C4-2B (cell line): ENCODE measurements around the gene ANKRD40CL.

Experiments
- ZFX ChIP-seq: fragments of 450-650 bp; IDR thresholded peaks from 2 replicates; pipeline ENCODE4 v1.6.1; 2017
- TF ChIP-seq, protein P1 (sequence below): fragments of 450-650 bp; conservative IDR thresholded peaks from 2 replicates; pipeline ENCODE4 v1.5.1; 2017; ENCODE audit warnings: mild to moderate bottlenecking

DNA sequence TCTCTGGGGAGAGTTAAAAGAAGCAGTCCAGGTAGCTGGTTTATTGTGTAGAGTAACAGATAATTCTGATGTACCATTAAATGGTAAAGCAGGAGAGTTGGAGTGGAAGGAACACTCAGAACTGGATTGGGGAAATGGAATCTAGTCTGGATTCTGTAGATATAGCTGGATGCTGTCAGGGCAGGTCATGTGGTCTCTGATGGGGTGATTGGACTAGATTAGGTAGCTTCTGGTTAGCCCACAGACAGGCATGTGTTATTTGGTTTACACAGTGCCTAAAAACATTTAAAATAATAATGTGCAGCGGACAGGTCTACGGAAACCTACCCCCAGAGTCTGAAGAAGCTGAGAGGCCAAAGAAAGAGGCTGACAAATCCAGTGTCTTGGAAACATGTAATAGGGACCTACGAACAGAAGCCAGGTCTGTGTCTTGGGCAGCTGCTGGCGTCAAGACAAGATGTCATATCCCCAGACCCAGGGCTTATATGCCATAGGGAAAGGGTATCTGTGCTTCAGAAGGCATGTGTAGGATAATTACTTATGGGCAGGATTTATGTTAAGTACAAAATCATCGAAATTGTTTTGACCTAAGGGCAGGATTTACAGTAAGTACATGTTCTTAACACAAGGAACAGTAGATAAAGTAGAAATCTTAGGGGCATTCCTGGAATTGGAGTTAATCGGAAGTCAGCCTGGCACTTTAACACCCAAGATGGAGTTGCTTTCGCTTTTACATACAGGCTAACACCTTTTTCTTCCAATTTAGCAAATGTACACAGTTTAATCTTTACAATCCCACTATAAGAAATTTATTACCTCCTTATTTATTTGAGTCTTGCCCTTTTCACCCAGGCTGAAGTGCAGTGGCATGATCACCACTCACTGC, 35.5 kb downstream of the ANKRD40CL start:
- TF ChIP-seq, protein P1, sequence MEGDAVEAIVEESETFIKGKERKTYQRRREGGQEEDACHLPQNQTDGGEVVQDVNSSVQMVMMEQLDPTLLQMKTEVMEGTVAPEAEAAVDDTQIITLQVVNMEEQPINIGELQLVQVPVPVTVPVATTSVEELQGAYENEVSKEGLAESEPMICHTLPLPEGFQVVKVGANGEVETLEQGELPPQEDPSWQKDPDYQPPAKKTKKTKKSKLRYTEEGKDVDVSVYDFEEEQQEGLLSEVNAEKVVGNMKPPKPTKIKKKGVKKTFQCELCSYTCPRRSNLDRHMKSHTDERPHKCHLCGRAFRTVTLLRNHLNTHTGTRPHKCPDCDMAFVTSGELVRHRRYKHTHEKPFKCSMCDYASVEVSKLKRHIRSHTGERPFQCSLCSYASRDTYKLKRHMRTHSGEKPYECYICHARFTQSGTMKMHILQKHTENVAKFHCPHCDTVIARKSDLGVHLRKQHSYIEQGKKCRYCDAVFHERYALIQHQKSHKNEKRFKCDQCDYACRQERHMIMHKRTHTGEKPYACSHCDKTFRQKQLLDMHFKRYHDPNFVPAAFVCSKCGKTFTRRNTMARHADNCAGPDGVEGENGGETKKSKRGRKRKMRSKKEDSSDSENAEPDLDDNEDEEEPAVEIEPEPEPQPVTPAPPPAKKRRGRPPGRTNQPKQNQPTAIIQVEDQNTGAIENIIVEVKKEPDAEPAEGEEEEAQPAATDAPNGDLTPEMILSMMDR = no peak
- TF ChIP-seq ZFX = no peak
